Caco-2 (cell line): ENCODE data around the gene GID4. TPM values are rescaled to one million over a fixed set of nuclear protein-coding genes. Genes with fewer than 3 reads are reported as not detected.

Experiments
- BruUV-seq: library from RNA; stranded (reverse); fragments of 400-500 nt; replicated peaks from 2 replicates; lab custom pipeline; 2021; lab: Mats Ljungman, UMichigan
- CTCF ChIA-PET: fragments of 300-600 bp; sonication (Branson Sonifier 250); formaldehyde crosslinking; loops from one replicate; lab custom pipeline; 2022; ENCODE audit warnings: antibody characterized with exemption; lab: Charles Lee
- POLR2A ChIA-PET: fragments of 300-600 bp; sonication (Branson Sonifier 250); formaldehyde crosslinking; loops from one replicate; lab custom pipeline; 2022; ENCODE audit warnings: antibody characterized with exemption; lab: Charles Lee
- DNase-seq, 2 experiments: peaks; one replicate each; pipeline versions ENCODE4 v3.0.0 to v3.0.0-alpha.2; 2020 to 2022
- H3K27me3 ChIP-seq: replicated peaks from 2 replicates; pipeline ENCODE4 v1.6.0; 2011; ENCODE audit warnings: low read length; ENCODE audit not compliant: control insufficient read depth, insufficient read depth
- H3K36me3 ChIP-seq: 2 replicates; pipeline ENCODE4 v1.5.1; 2011; ENCODE audit warnings: low read length; ENCODE audit not compliant: control insufficient read depth, insufficient read depth
- H3K4me1 ChIP-seq: fragments of 250-450 bp; sonication (Bioruptor Pico); 2 replicates; pipeline ENCODE4 v1.5.1; 2020; ENCODE audit warnings: mild to moderate bottlenecking
- H3K4me3 ChIP-seq: 2 replicates; pipeline ENCODE4 v1.5.1; 2011; ENCODE audit warnings: low read depth, mild to moderate bottlenecking, control low read depth, low read length
- H3K9me3 ChIP-seq: fragments of 250-450 bp; sonication (Bioruptor Pico); 2 replicates; pipeline ENCODE4 v1.5.1; 2020; ENCODE audit warnings: mild to moderate bottlenecking, moderate library complexity
- H3K27ac Mint-ChIP-seq: one replicate; pipeline ENCODE4 v1.8.0; 2022; ENCODE audit warnings: mixed read lengths; ENCODE audit not compliant: unreplicated experiment
- H3K27me3 Mint-ChIP-seq: one replicate; pipeline ENCODE4 v1.8.0; 2022; ENCODE audit warnings: mixed read lengths; ENCODE audit not compliant: insufficient read depth, unreplicated experiment
- H3K36me3 Mint-ChIP-seq: one replicate; pipeline ENCODE4 v1.8.0; 2022; ENCODE audit warnings: mild to moderate bottlenecking, mixed read lengths; ENCODE audit not compliant: insufficient read depth, unreplicated experiment
- H3K4me1 Mint-ChIP-seq: one replicate; pipeline ENCODE4 v1.8.0; 2022; ENCODE audit warnings: low read depth, mixed read lengths; ENCODE audit not compliant: unreplicated experiment
- H3K4me3 Mint-ChIP-seq: one replicate; pipeline ENCODE4 v1.8.0; 2022; ENCODE audit warnings: mild to moderate bottlenecking, moderate library complexity, mixed read lengths; ENCODE audit not compliant: unreplicated experiment
- H3K9me3 Mint-ChIP-seq: one replicate; pipeline ENCODE4 v1.8.0; 2022; ENCODE audit warnings: mixed read lengths; ENCODE audit not compliant: unreplicated experiment
- intact Hi-C: fragments of 100-400 bp; cut with micrococcal nuclease; formaldehyde crosslinking; loops from one replicate; pipeline ENCODE4 v1.10.0; 2022; ENCODE audit not compliant: unreplicated experiment
- total RNA-seq: library from RNA; stranded (reverse); gene quantifications from 2 replicates; pipeline ENCODE4 v1.2.3, GENCODE V29; 2022
- TF ChIP-seq, protein P1 (sequence below), 2 experiments: fragments of 200-600 bp in 1 of 2; IDR thresholded peaks; 1 replicate in 1 of 2; 2 replicates in 1 of 2; pipeline versions ENCODE4 v1.5.1 to v1.8.0; 2011 to 2022; ENCODE audit warnings: antibody characterized with exemption in 1 of 2, control low read depth in 1 of 2, inconsistent platforms in 1 of 2, low read depth in 1 of 2, low read length in 1 of 2, mild to moderate bottlenecking in 1 of 2, moderate library complexity in 1 of 2; ENCODE audit not compliant: insufficient read depth in 1 of 2, severe bottlenecking in 1 of 2, unreplicated experiment in 1 of 2

The GID4 gene
- total RNA-seq, 1 experiment from 2014 or later, result 14.0 TPM

DNA sequence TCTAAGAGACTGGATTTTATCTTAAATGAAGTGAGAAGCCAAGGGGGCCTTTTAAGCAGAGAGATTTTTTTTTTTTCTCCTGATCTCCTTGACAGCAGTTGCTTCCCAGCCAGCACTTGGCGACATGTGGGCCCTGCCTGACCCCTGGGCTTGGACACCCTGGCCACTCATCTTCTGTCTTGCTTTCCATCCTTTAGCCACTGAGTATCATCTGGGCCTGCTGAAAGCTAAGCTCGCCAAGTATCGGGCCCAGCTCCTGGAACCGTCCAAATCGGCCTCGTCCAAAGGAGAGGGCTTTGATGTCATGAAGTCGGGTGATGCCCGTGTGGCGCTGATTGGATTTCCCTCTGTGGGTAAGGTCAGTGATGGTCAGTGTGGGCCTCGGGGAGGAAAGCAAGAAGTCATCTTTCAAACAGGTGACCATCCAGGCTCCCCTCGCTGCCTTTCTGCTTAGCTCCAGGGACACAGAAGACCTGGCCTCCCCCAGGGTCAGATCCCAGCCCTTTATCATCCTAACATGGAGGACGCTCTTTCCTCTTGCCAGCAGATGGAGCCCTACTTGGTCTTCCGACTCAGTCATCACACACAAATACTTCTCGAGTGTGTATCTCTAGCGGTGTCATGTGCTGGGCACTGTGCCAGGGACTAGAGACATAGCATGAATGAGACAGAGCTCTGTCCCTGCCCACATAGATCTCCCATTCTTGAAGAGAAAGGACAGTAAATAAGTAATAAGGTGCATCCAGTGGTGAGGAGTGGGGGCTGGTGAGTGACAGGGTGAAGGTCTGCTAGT is 54.6 kb downstream of the GID4 start:
- Mint-ChIP-seq H3K27ac (no peak overlapping the region), H3K9me3 (no peaks in the 10 kb centered on the region), H3K36me3 (peaks cover 51% of the 10 kb centered on the region), H3K4me3 (no peak overlapping the region), H3K27me3 (no peaks in the 10 kb centered on the region), H3K4me1 (peaks cover 2% of the 10 kb centered on the region)
- CTCF ChIA-PET, result no interaction called here
- intact Hi-C loops, result no loop called here
- no TSS peak for BruUV-seq
- Histone ChIP-seq H3K36me3 (peaks cover 6% of the 10 kb centered on the region), H3K9me3 (no peaks in the 10 kb centered on the region), H3K4me1 (peaks cover 1% of the 10 kb centered on the region), H3K27me3 (no peaks in the 10 kb centered on the region), H3K4me3 (no peak overlapping the region)
- TF ChIP-seq, protein P1, sequence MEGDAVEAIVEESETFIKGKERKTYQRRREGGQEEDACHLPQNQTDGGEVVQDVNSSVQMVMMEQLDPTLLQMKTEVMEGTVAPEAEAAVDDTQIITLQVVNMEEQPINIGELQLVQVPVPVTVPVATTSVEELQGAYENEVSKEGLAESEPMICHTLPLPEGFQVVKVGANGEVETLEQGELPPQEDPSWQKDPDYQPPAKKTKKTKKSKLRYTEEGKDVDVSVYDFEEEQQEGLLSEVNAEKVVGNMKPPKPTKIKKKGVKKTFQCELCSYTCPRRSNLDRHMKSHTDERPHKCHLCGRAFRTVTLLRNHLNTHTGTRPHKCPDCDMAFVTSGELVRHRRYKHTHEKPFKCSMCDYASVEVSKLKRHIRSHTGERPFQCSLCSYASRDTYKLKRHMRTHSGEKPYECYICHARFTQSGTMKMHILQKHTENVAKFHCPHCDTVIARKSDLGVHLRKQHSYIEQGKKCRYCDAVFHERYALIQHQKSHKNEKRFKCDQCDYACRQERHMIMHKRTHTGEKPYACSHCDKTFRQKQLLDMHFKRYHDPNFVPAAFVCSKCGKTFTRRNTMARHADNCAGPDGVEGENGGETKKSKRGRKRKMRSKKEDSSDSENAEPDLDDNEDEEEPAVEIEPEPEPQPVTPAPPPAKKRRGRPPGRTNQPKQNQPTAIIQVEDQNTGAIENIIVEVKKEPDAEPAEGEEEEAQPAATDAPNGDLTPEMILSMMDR (IDR thresholded peaks at IDR 0.05; ENCODE audit: insufficient read depth in 1 of 2, low read depth in 1 of 2, low read length in 1 of 2, severe bottlenecking in 1 of 2, unreplicated experiment in 1 of 2), result peak; percentile 14 to 49
- POLR2A ChIA-PET, result no interaction called here
- peak in 1 of 2 experiments; percentile 31 for DNase-seq

DNA sequence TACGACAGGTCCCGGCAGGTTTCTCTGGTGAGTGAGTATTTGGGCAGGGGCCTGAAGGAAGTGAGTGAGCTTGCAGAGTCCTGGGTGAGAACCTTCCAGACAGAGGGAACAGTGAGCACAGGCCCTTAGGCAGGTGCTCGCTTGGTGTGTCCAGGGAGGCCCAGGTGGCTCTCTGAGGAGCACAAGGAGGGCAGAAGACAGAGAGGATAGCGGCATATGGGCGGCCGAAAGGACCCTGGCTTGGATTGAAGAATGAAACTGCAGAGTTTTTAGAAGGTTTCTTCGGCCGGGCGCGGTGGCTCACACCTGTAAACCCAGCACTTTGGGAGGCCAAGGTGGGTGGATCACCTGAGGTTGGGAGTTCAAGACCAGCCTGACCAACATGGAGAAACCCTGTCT is 55.2 kb downstream of the GID4 start:
- H3K4me3 ChIP-seq, result no peak overlapping the region
- ChIA-PET POLR2A (no interaction called here), CTCF (no interaction called here)
- H3K4me1 ChIP-seq, result no peaks in the 10 kb centered on the region
- no peaks in the 10 kb centered on the region for H3K27me3 Mint-ChIP-seq
- no peaks in the 10 kb centered on the region for H3K9me3 Mint-ChIP-seq
- intact Hi-C loops, result no loop called here
- H3K36me3 ChIP-seq, result peaks cover 6% of the 10 kb centered on the region
- BruUV-seq, result no TSS peak
- H3K27ac Mint-ChIP-seq, result no peak overlapping the region
- TF ChIP-seq, protein P1 (IDR thresholded peaks at IDR 0.05; ENCODE audit: insufficient read depth in 1 of 2, low read depth in 1 of 2, low read length in 1 of 2, severe bottlenecking in 1 of 2, unreplicated experiment in 1 of 2), result no peak
- H3K36me3 Mint-ChIP-seq, result peaks cover 50% of the 10 kb centered on the region
- H3K27me3 ChIP-seq, result no peaks in the 10 kb centered on the region
- H3K4me3 Mint-ChIP-seq, result no peak overlapping the region
- H3K9me3 ChIP-seq, result no peaks in the 10 kb centered on the region
- no peak for DNase-seq
- no peaks in the 10 kb centered on the region for H3K4me1 Mint-ChIP-seq

DNA sequence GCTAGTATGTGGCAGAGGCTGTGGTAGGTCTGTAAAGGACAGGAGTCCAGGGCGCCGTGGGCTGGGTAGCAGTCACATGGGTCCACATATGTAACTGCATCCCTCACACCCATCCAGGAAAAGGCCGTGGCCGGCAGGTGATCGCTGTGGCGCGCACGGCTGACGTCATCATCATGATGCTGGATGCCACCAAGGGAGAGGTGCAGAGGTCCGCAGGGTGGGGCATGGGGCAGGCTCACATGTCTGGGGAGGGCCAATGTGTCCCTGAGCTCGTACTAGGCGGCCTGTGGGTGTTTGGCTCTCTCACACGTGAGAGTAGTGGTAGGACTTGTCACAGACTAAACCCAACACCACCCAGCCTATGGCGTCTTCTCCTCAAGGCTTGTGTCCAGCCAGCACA is 60.3 kb downstream of the GID4 start:
- no peaks in the 10 kb centered on the region for H3K27me3 Mint-ChIP-seq
- no peaks in the 10 kb centered on the region for H3K4me1 Mint-ChIP-seq
- TF ChIP-seq, protein P1 (IDR thresholded peaks at IDR 0.05; ENCODE audit: insufficient read depth in 1 of 2, low read depth in 1 of 2, low read length in 1 of 2, severe bottlenecking in 1 of 2, unreplicated experiment in 1 of 2), result no peak
- intact Hi-C loops, result no loop called here
- no peak overlapping the region for H3K4me3 Mint-ChIP-seq
- Histone ChIP-seq H3K4me3 (no peak overlapping the region), H3K27me3 (no peaks in the 10 kb centered on the region), H3K9me3 (no peaks in the 10 kb centered on the region), H3K36me3 (peaks cover 2% of the 10 kb centered on the region), H3K4me1 (no peaks in the 10 kb centered on the region)
- H3K36me3 Mint-ChIP-seq, result peaks cover 17% of the 10 kb centered on the region
- no TSS peak for BruUV-seq
- DNase-seq, result no peak
- no peaks in the 10 kb centered on the region for H3K9me3 Mint-ChIP-seq
- no peak overlapping the region for H3K27ac Mint-ChIP-seq
- POLR2A ChIA-PET, result no interaction called here
- CTCF ChIA-PET, result no interaction called here
